Stimulated activated naive B cell treated with anti-CD40 and anti-IgM and Interleukin-4, amounts not matched to agents 10 μg/mL and 1 μg/mL and 100 μg/mL, for 72 hours (primary cell): ENCODE measurements around the gene MYRIP.

Experiments used
- ATAC-seq, 2 donors: fragments of 150-1000 bp; cut with Tn5 transposase; replicated peaks; 2 replicates each; pipeline ENCODE4 v1.10.0; 2021; ENCODE audit warnings: moderate library complexity in 1 of 2
- DNase-seq: peaks from one replicate; pipeline ENCODE4 v3.0.0; 2021
- H3K27ac Mint-ChIP-seq: one replicate; pipeline ENCODE4 v1.8.0; 2022; ENCODE audit warnings: mild to moderate bottlenecking, mixed read lengths
- H3K27me3 Mint-ChIP-seq, 2 donors: one replicate each; pipeline ENCODE4 v1.8.0; 2022; ENCODE audit warnings: mixed read lengths in 2 of 2
- H3K36me3 Mint-ChIP-seq, 2 donors: one replicate each; pipeline ENCODE4 v1.8.0; 2022; ENCODE audit warnings: mixed read lengths in 2 of 2, mild to moderate bottlenecking in 1 of 2
- H3K4me1 Mint-ChIP-seq, 2 donors: one replicate each; pipeline ENCODE4 v1.8.0; 2022; ENCODE audit warnings: mixed read lengths in 2 of 2, mild to moderate bottlenecking in 1 of 2
- H3K4me3 Mint-ChIP-seq, 2 donors: one replicate each; pipeline ENCODE4 v1.8.0; 2022; ENCODE audit warnings: mild to moderate bottlenecking in 2 of 2, mixed read lengths in 2 of 2, moderate library complexity in 1 of 2
- H3K9me3 Mint-ChIP-seq, 2 donors: one replicate each; pipeline ENCODE4 v1.8.0; 2022; ENCODE audit warnings: mixed read lengths in 2 of 2, mild to moderate bottlenecking in 1 of 2

MYRIP gene

DNA sequence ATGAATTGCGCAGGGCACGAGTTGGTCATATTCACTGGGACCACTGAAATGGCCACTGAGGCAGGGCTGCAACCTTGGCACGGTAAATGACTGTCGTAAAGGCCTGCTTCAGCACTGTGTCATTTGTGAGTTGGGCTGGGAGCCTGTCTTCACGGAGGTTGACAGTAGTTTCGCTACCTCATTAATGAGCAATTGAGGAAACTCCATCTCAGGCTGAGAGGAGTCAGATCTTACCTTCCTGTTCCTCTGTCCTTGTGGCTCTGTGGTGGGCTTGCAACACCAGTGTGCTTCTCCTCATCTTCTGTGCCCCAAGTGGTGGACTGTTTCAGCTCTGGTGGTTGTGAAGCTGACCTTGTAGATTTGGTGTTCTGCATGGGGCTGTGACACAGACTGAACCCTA lies 420.0 kb downstream of the MYRIP start:
- Mint-ChIP-seq H3K36me3 (peaks cover 4 to 11% of the 10 kb centered on the region in 2 donors), H3K4me1 (peaks cover 7 to 14% of the 10 kb centered on the region in 2 donors), H3K9me3 (no peaks in the 10 kb centered on the region), H3K27ac (no peak overlapping the region), H3K4me3 (no peak overlapping the region), H3K27me3 (no peaks in the 10 kb centered on the region)
- ATAC-seq = peak; percentile 89 to 93
- no peak for DNase-seq

DNA sequence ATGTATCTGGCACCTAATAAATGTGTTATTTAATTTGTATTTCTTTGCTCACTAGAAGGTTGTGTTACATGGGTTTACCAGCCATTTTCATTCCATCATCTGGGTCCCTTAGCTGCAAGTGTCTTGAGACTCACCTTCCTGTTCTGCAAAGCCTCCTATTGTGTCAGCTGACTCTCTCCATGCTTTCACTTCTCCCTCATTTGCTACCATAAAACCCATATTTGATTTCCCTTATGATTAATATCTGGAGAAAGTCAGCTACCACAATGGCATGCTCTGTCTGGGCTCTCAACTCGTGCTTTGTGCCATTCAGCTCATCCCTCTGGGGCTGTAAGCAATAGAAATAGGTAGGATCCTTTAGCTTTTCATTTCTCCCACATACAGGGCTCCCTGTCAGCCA lies 420.6 kb downstream of the MYRIP start:
- peaks cover 5 to 11% of the 10 kb centered on the region in 2 donors for H3K36me3 Mint-ChIP-seq
- peaks cover 7 to 14% of the 10 kb centered on the region in 2 donors for H3K4me1 Mint-ChIP-seq
- DNase-seq (no peak), ATAC-seq (peak; percentile 60 to 63)
- no peak overlapping the region for H3K27ac Mint-ChIP-seq
- no peaks in the 10 kb centered on the region for H3K27me3 Mint-ChIP-seq
- H3K9me3 Mint-ChIP-seq = no peaks in the 10 kb centered on the region
- H3K4me3 Mint-ChIP-seq = no peak overlapping the region

DNA sequence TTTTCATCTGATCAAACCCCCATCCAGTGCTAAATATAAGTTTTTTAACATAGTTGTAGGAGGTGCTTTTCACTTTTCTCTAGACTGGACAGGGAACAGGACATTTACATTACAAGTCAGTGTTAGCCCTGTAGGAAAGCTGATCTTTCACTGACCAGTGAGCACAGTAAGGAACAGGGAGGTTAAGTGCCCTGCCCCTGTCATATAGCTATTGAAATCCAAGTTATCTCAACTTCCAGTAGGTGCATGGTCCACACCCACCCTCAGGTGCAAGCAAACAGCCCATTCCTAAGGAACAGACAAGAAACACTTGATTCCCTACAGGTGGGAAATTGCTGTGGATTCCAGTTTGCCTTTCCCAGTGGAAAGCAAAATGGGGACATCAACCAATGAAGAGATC lies 421.0 kb downstream of the MYRIP start:
- Mint-ChIP-seq H3K36me3 (peaks cover 9 to 11% of the 10 kb centered on the region in 2 donors), H3K9me3 (peaks cover 0 to 2% of the 10 kb centered on the region in 2 donors), H3K27me3 (no peaks in the 10 kb centered on the region), H3K27ac (no peak overlapping the region), H3K4me1 (peaks cover 7 to 14% of the 10 kb centered on the region in 2 donors), H3K4me3 (no peak overlapping the region)
- DNase-seq (no peak), ATAC-seq (peak in 1 of 2 donors; percentile 11)

DNA sequence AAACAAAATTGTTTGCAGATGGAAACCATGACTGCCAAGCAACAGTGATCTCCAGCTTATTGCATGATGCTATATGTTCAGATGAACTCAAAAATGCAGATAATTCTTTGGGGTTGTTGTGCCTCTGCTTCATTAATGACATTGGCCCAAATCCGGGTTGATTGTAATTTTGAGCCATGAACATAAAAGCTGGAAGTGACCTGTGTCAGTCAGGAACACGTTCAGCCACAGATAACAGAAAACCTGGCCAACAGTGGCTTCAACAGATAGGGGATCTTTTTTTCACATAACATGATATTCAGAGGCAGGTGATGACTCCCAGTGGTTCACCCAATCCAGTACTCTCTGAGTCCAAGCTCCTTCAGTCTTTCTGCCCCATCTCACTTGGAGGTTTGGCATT lies 423.2 kb downstream of the MYRIP start:
- H3K36me3 Mint-ChIP-seq = peaks cover 7 to 11% of the 10 kb centered on the region in 2 donors
- no peaks in the 10 kb centered on the region for H3K27me3 Mint-ChIP-seq
- no peak overlapping the region for H3K27ac Mint-ChIP-seq
- peaks cover 0 to 2% of the 10 kb centered on the region in 2 donors for H3K9me3 Mint-ChIP-seq
- DNase-seq (no peak), ATAC-seq (no peak)
- no peak overlapping the region for H3K4me3 Mint-ChIP-seq
- H3K4me1 Mint-ChIP-seq = peaks cover 7 to 14% of the 10 kb centered on the region in 2 donors

DNA sequence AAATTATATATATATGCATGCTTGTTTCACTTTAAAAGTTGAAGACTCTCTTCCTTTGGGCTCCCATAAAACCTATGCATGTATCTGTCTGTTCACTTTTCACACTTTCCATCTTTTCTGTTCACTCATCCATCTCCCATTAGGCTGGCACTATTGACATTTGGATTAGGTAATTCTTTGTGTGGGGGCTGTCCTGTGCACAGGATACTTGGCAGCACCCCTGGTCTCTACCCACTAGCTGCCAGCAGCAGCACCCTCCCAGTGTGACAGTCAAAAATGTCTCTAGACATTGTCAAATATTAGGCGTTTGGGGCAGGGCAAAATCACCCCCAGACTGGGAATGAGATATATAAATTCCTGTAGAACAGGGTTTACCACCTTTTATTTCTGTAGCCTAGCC lies 427.8 kb downstream of the MYRIP start:
- ATAC-seq = no peak
- DNase-seq = no peak
- Mint-ChIP-seq H3K27ac (no peak overlapping the region), H3K9me3 (peaks cover 8% of the 10 kb centered on the region in 2 donors), H3K27me3 (no peaks in the 10 kb centered on the region), H3K4me1 (no peaks in the 10 kb centered on the region), H3K4me3 (no peak overlapping the region), H3K36me3 (peaks cover 11 to 18% of the 10 kb centered on the region in 2 donors)

DNA sequence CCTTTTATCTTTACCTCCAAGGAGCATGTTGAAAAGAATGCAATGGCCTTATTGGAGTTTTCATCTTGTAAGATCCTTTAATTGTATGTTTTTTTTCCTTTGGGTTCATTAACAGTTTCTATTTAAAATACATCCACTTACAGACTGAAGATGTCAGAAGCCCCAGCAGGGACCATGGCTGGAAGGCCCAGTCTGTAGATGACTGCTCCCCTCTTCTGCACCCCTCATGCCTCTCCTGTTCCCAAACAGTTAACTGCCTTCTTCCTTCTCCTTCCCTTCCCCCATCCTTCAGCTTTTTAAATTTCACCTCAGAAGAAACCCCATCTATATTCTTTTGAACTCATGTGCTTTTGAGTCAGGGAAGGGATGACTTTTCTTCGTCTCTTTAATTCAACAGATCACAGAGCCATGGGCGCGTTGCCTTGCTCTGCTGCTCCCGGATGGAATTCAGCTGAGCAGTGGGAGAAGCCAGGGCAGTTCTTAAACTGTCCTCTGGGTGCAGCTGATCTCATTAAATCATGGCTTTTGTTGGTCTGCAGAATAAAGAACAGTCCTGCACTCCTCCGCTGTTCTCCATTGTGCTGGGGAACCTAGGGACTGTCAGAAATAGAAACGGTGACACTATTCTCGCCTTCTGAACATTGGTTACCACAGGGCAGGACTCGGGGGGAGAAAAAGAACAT lies 428.6 kb downstream of the MYRIP start:
- no peak overlapping the region for H3K27ac Mint-ChIP-seq
- no peaks in the 10 kb centered on the region for H3K4me1 Mint-ChIP-seq
- H3K36me3 Mint-ChIP-seq = peaks cover 11 to 18% of the 10 kb centered on the region in 2 donors
- no peak overlapping the region for H3K4me3 Mint-ChIP-seq
- H3K27me3 Mint-ChIP-seq = no peaks in the 10 kb centered on the region
- peaks cover 8% of the 10 kb centered on the region in 2 donors for H3K9me3 Mint-ChIP-seq
- no peak for DNase-seq
- no peak for ATAC-seq

DNA sequence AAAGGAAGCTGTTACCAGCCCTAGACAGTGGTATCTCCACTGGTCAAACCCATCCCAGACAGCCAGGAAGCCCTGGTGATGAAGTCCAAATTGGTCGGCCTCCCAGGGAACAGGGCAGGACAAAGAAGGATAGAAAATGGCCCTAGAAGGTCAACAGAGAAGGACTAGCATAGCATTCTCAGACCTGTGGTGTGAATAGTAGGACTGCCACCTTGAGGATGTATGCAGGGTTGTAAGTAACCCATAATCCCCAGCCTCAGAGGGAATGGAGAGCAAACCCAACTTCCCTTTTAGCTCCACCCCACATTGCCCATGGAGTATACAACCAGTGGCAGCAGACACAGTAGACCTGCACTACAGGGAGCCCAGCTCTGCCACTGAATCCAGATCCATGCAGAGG lies 431.5 kb downstream of the MYRIP start:
- Mint-ChIP-seq H3K4me1 (no peaks in the 10 kb centered on the region), H3K36me3 (peaks cover 4 to 9% of the 10 kb centered on the region in 2 donors), H3K27ac (no peak overlapping the region), H3K27me3 (no peaks in the 10 kb centered on the region), H3K4me3 (no peak overlapping the region), H3K9me3 (peaks cover 6 to 8% of the 10 kb centered on the region in 2 donors)
- no peak for DNase-seq
- no peak for ATAC-seq

DNA sequence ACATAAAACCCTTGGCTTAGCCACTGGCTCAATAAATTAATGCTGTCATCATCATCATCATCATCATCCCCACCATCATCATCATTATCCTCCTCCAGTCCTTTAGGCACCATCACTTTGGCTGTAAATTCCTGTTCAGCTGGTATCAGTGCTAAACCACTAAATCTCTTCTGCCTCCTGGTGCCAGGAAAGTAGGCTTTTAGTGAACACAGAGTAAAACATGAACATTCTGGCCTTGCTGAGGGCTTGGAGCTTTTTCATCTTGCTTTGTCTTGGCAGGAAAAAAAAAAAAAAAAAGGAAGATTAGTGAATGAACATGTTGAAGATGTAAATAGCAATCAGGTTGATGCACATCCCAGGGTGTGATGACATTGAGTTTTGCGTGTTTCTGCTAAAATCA lies 432.8 kb downstream of the MYRIP start:
- ATAC-seq (no peak), DNase-seq (no peak)
- Mint-ChIP-seq H3K9me3 (peaks cover 6 to 8% of the 10 kb centered on the region in 2 donors), H3K4me1 (no peaks in the 10 kb centered on the region), H3K36me3 (peaks cover 6 to 14% of the 10 kb centered on the region in 2 donors), H3K27ac (no peak overlapping the region), H3K27me3 (no peaks in the 10 kb centered on the region), H3K4me3 (no peak overlapping the region)

DNA sequence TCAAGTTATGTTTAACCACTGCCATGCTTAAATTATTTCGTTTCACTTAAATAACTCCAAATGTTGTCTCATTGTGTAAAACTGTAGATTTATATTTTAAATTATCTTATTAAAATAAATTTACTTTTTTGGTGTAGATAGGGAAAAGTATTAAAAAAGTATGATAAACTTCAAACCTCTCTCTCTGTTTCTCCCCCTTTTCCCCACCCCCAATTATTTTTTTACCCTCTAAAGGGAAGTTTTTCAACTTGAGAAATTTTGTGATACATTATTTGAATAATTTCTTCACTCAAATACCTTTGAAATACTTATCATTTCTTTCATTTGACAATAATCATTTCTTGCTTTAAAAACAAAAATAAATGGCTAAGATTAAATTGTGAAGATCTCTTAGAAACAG lies 433.2 kb downstream of the MYRIP start:
- Mint-ChIP-seq H3K27ac (no peak overlapping the region), H3K9me3 (peaks cover 6 to 8% of the 10 kb centered on the region in 2 donors), H3K4me3 (no peak overlapping the region), H3K27me3 (no peaks in the 10 kb centered on the region), H3K36me3 (peaks cover 6 to 14% of the 10 kb centered on the region in 2 donors), H3K4me1 (no peaks in the 10 kb centered on the region)
- no peak for DNase-seq
- no peak for ATAC-seq

DNA sequence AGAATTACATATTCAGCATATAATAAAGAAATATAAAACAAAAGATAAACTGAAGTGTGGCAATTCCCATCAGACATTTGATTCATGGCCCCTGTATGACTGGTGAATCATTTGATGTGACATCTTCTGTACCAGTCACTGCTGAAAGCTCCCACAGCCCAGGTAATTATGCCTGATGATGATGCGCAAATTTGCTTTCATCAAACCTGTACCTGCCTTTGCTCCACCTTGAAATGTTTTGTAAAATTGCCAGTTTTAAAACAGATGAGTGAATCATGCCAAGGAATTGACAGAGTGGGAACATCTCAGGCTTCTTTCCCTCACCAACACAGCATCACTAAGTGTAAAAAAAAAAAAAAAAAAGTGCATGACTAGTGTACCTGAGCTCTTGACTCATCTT lies 433.6 kb downstream of the MYRIP start:
- DNase-seq (no peak), ATAC-seq (no peak)
- Mint-ChIP-seq H3K36me3 (peaks cover 9 to 18% of the 10 kb centered on the region in 2 donors), H3K27ac (no peak overlapping the region), H3K4me1 (no peaks in the 10 kb centered on the region), H3K27me3 (no peaks in the 10 kb centered on the region), H3K4me3 (no peak overlapping the region), H3K9me3 (peaks cover 6 to 8% of the 10 kb centered on the region in 2 donors)

DNA sequence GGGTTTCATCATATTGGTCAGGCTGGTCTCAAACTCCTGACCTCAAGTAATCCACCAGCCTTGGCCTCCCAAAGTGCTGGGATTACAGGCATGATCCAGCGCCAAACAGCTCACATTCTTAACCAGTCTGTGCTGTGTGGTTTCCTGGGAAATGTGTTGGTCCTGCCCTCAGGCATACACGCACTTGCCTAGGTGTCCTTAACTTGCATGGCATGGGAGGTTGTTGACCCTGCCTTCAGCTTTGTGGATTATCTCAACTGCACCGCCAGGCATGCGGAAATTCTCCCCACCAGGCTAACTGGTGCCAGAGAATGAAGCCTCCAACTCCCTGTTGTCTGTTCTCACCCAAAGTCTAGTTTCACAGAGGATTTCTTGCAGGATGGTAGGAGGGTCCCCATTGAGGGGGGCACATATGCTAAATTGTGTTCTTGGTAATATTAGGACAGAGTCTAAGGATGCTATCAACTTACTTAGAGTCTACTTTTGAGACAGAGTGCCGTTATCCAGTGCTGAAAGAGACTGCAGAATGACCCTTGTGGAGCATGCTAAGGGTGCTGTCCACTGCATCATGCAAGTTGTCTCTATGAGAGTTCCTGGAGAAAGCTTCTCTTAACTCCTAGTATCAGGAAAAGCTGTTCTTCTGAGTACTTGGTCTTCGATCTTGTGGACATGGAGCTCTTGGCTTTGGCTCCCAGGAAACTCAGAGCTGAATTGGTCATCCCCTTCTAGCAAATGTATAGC lies 438.5 kb downstream of the MYRIP start:
- Mint-ChIP-seq H3K4me3 (no peak overlapping the region), H3K36me3 (peaks cover 8 to 11% of the 10 kb centered on the region in 2 donors), H3K4me1 (no peaks in the 10 kb centered on the region), H3K27ac (no peak overlapping the region), H3K27me3 (no peaks in the 10 kb centered on the region), H3K9me3 (peaks cover 0 to 2% of the 10 kb centered on the region in 2 donors)
- ATAC-seq (no peak), DNase-seq (no peak)

DNA sequence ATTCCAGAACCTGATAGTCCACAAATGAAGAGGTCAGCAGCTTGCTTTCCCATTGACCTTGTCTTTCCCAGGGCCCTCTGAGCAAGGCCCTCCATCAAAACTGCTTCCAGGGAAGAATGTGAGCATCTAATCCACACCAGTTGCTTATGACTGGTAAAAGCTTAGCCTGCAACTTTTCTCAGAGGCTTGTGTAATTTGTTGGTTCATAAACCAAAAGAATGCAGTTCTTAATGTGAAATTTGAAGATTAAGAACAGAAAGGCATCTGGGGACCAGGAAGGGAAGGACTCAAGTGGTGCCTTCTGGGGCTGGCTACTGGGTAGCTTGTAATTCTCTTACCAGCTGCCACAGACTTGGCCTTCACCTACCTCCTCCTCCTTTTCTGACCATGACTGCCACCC lies 439.2 kb downstream of the MYRIP start:
- no peak overlapping the region for H3K4me3 Mint-ChIP-seq
- DNase-seq (no peak), ATAC-seq (no peak)
- peaks cover 8 to 11% of the 10 kb centered on the region in 2 donors for H3K36me3 Mint-ChIP-seq
- peaks cover 0 to 2% of the 10 kb centered on the region in 2 donors for H3K9me3 Mint-ChIP-seq
- H3K4me1 Mint-ChIP-seq = no peaks in the 10 kb centered on the region
- H3K27me3 Mint-ChIP-seq = no peaks in the 10 kb centered on the region
- no peak overlapping the region for H3K27ac Mint-ChIP-seq

DNA sequence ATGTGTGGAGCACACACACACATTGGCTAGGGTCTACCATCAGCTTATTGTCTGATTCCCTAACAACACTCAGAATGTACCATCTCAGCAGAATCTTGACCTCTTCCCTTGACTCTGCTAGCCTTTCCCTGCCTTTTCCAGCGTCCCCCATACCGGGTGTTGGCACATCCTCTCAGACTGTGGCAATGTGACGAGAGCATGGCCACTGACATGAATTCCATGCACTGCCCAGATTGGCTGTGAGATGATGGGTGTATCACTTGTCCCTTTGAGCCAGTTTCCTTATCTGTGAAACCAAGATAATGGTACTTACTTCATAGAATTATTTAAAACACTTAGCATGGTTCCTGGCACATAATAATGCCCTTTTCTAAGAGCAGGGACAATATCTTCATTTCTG lies 439.8 kb downstream of the MYRIP start:
- Mint-ChIP-seq H3K36me3 (peaks cover 8 to 11% of the 10 kb centered on the region in 2 donors), H3K27me3 (no peaks in the 10 kb centered on the region), H3K27ac (no peak overlapping the region), H3K4me1 (peaks cover 0 to 3% of the 10 kb centered on the region in 2 donors), H3K4me3 (no peak overlapping the region), H3K9me3 (peaks cover 0 to 2% of the 10 kb centered on the region in 2 donors)
- DNase-seq = no peak
- ATAC-seq = no peak

DNA sequence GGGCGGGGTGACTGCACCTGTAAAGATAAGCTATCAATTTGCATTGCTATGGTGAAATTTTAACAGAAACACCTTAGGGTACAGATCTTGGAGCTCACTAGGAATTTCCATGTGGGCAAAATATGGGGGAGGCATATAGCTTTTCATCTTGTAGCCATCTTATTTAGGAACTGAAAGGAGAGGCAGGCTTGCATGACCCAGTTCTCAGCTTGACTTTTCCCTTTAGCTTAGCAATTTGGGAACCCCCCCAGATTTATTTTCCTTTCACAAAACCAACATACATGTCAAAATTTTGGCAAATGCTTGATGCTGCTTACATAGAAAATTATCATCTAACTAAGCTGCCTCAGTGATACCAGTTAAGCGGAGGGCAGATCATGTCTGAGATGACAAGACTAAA lies 445.1 kb downstream of the MYRIP start:
- no peaks in the 10 kb centered on the region for H3K27me3 Mint-ChIP-seq
- H3K9me3 Mint-ChIP-seq = peaks cover 0 to 2% of the 10 kb centered on the region in 2 donors
- DNase-seq (no peak), ATAC-seq (peak; percentile 73)
- H3K27ac Mint-ChIP-seq = peak overlapping the region; percentile 73
- peak overlapping the region; percentile 59 to 64 for H3K4me3 Mint-ChIP-seq
- peaks cover 0 to 3% of the 10 kb centered on the region in 2 donors for H3K36me3 Mint-ChIP-seq
- H3K4me1 Mint-ChIP-seq = peaks cover 5 to 9% of the 10 kb centered on the region in 2 donors

DNA sequence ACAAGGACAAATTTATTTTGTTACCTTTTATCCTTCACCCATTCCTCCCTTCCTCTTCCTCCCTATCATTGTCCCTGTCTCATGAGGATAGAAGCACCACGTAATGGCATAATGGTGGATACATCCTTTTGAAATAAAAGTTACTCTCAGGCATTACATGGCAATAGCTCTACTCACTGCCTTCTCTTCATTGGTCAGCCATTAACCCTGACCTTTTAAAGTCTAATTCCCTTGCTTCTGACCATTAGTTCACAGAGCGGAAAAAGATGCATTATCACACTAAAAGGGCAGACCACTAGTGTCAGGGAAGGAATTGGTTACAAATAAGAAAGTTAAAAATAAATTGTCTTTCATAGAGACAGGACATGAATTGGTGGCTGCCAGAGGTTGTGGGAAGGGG lies 445.5 kb downstream of the MYRIP start:
- Mint-ChIP-seq H3K4me3 (peak overlapping the region; percentile 59 to 64), H3K9me3 (peaks cover 0 to 2% of the 10 kb centered on the region in 2 donors), H3K4me1 (peaks cover 5 to 9% of the 10 kb centered on the region in 2 donors), H3K27ac (peak overlapping the region; percentile 60), H3K27me3 (no peaks in the 10 kb centered on the region), H3K36me3 (peaks cover 0 to 3% of the 10 kb centered on the region in 2 donors)
- ATAC-seq = peak; percentile 85 to 87
- DNase-seq = no peak
